MG63 (cell line): ENCODE results near the gene ZNF888. TPM values are rescaled to one million over a fixed set of nuclear protein-coding genes. Genes with fewer than 3 reads are reported as not detected.
"Not testable (repeated sequence)": the region's sequence is repeated elsewhere in the genome, so short reads cannot be mapped to it uniquely, and the experiment has no call there.

Experiments used
- DNase-seq: peaks from one replicate; pipeline ENCODE4 v3.0.0-alpha.2; 2020
- H3K27me3 ChIP-seq: fragments of 250-450 bp; sonication (Bioruptor Pico); 2 replicates; pipeline ENCODE4 v1.5.1; 2020; ENCODE audit warnings: mild to moderate bottlenecking, moderate library complexity
- H3K36me3 ChIP-seq: fragments of 250-450 bp; sonication (Bioruptor Pico); 2 replicates; pipeline ENCODE4 v1.5.1; 2020; ENCODE audit warnings: mild to moderate bottlenecking, moderate library complexity
- H3K4me3 ChIP-seq: fragments of 250-450 bp; sonication (Bioruptor Pico); 2 replicates; pipeline ENCODE4 v1.5.1; 2020; ENCODE audit warnings: mild to moderate bottlenecking, moderate library complexity
- H3K9me3 ChIP-seq: fragments of 250-450 bp; sonication (Bioruptor Pico); 2 replicates; pipeline ENCODE4 v1.5.1; 2020; ENCODE audit warnings: mild to moderate bottlenecking, moderate library complexity
- total RNA-seq: library from RNA; depleted of rRNA; stranded (reverse); fragments of >200 nt; shearing (Covaris generic); gene quantifications from 2 replicates; pipeline ENCODE4 v1.2.3, GENCODE V29; 2014; ENCODE audit warnings: low replicate concordance; rRNA removed

ZNF888 gene
- total RNA-seq: 1.5 and 2.3 TPM in 2 replicates

DNA sequence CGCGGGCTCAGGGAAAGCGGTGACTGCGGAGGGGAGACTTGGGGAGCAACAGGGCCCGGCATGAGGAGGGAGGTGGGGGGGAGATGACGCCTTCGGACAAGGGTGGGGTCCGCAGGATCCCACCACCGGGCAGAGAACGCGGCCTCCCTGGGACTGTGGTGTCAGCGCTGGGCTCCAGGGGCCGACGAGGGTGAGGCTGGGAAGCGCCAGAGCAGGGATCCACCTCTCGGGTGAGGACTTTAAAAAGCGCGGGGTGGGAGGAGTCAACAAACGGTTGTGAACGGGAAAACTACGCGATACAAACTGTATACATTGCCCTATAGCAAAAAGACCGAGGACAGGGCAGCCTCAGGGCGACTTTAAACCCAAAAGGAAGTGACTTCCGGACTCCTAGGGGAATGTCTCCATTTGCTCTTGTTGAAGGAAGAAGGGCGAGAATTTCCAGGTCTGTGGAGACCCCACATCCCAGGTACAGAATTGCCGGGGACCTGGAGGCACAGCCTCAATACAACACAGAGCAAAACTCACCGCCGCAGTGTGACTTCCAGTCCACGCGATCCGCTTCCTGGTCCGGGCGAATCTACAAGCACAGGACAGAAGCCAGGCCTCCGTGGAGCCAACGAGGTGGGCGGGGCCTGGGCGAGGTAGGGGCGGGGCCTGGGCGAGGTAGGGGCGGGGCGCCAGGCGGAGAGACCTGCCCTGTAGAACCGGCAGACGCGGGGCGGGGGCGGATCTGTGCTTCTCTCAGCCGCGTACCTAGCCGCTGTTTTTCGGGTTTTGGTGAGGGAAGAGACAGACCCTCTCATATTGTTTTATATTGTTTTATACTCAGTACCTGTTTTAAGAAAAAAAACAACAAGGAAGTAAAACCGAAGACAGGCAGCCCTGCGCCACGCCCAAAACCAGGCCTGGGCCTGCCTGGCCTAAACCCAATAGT is at the start of gene ZNF888:
TSS of gene ZNF888 (minus strand) at position 588 of the 937 bp plus-strand sequence. CDS start 5,555 bp downstream, outside the sequence.
- no peaks in the 10 kb centered on the region for H3K36me3 ChIP-seq
- H3K27me3 ChIP-seq: no peaks in the 10 kb centered on the region
- no peaks in the 10 kb centered on the region for H3K9me3 ChIP-seq
- peak; percentile 75 for DNase-seq
- peak within 1 kb of the TSS; percentile 68 for H3K4me3 ChIP-seq

DNA sequence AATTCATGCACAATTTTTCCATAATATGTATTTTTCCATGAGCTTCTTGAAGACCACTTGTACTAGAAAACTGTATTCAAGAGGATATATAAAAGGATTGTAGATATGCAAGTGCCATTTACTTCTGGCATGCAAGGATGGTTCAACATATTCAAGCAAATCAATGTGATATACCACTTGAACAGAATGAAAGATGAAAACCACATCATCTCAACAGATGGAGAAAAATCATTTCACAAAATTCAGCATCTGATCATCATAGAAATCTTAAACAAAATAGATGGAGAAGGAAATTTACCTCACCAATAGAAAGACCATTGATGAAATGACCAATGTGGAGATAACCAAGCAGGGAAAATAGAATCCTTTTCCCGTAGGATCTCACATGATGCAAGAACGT is 44.5 kb upstream of the ZNF888 start:
- Histone ChIP-seq H3K36me3 (no peaks in the 10 kb centered on the region), H3K4me3 (no peak overlapping the region)

GRCh38 chr19:52963247-52963618 is 40.0 kb upstream of the ZNF888 start:
- DNase-seq: no peak
- no peaks in the 10 kb centered on the region for H3K36me3 ChIP-seq
- no peaks in the 10 kb centered on the region for H3K27me3 ChIP-seq
- H3K9me3 ChIP-seq: peaks cover 4% of the 10 kb centered on the region; the same call in 1 of the 2 replicates
- peak overlapping the region; percentile 55 for H3K4me3 ChIP-seq

More for the DNA sequence above, 44.5 kb upstream of the ZNF888 start:
- no peak for DNase-seq
- Histone ChIP-seq H3K9me3 (peaks cover 9% of the 10 kb centered on the region), H3K27me3 (no peaks in the 10 kb centered on the region)

DNA sequence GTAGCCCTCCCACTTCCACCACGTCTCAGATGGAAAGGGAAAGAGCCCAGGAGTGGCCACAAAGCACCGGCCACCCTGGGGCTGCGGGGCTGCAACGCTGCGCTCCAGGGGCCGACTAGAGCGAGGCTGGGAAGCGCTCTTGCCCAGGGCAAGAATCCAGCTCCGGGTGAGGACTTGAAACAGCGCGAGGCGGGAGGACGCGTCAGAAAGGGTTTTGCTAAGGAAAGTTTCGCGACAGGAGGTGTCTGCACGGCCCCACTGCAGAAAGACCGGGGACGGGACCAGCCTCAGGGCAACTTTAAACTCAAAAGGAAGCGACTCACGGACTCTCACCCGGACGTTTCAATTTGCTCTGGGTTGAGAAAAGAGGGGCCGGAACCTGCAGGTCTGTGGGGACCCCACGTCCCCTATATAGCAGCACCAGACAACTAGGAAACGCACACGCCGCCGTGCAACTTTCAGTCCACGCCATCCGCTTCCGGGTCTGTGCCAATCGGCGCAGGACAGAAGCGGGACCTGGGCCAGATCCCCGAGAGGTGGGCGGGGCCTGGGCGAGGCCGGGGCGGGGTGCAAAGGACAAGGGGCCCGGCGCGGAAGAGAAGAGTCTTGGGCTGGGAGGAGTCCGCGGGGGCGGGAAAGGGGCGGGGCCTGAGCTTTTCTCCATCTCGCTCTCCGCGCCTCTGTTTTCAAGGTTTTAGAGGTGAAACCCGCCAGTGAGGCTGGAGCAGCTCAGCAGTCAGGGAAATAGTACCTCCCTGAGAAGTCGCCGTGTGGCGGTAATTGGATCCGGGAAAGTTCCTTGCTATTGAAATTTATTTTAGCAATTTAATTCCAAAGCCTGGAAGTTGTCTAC is 39.4 kb upstream of the ZNF888 start, which contains the start of gene ZNF816:
TSS of gene ZNF816 (minus strand) at position 488 of the 853 bp plus-strand sequence. CDS start 6,792 bp downstream, outside the sequence.
- peak; percentile 93 for DNase-seq
- Histone ChIP-seq H3K27me3 (no peaks in the 10 kb centered on the region), H3K4me3 (peak within 1 kb of the TSS; percentile 55), H3K36me3 (no peaks in the 10 kb centered on the region), H3K9me3 (peaks cover 5% of the 10 kb centered on the region; the same call in 1 of the 2 replicates)

- H3K4me3 ChIP-seq: peak overlapping the region; percentile 55
- DNase-seq: no peak
- H3K9me3 ChIP-seq: peaks cover 10% of the 10 kb centered on the region; the same call in 1 of the 2 replicates
These were observed 38.8 kb upstream of the ZNF888 start for GRCh38 chr19:52961981-52962380.

DNA sequence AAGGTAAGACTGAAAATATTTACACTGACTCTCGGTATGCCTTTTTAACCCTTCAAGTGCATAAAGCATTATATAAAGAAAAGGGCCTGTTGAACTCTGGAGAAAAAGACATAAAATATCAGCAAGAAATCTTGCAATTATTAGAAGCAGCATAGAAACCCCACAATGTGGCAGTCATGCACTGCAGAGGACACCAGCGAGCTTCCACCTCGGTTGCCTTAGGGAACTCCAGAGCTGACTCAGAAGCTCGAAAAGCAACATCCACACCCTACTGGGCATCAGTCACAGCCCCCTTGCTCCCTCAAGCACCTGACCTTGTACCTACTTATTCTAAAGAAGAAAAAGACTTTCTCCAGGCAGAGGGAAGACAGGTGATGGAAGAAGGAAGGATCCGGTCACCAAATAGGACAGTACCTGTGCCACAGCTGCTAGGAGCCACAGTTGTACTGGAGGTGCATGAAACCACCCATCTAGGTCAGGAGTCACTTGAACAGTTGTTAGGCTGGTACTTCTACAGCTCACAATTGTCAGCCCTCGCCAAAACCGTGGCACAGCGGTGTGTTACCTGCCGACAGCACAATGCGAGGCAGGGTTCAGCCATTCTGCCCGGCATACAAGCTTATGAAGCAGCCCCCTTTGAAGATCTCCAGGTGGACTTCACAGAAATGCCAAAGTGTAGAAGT is 36.5 kb upstream of the ZNF888 start:
- H3K9me3 ChIP-seq: peaks cover 17% of the 10 kb centered on the region; the same call in 1 of the 2 replicates
- no peak overlapping the region for H3K4me3 ChIP-seq
- DNase-seq: no peak
- no peaks in the 10 kb centered on the region for H3K27me3 ChIP-seq
- H3K36me3 ChIP-seq: no peaks in the 10 kb centered on the region

More at GRCh38 chr19:52961981-52962380, 38.8 kb upstream of the ZNF888 start:
- Histone ChIP-seq H3K36me3 (no peaks in the 10 kb centered on the region), H3K27me3 (no peaks in the 10 kb centered on the region)

- no peak for DNase-seq
- Histone ChIP-seq H3K27me3 (no peaks in the 10 kb centered on the region), H3K36me3 (peaks cover 2% of the 10 kb centered on the region; the same call in 1 of the 2 replicates), H3K4me3 (no peak overlapping the region), H3K9me3 (peaks cover 17% of the 10 kb centered on the region; the same call in 1 of the 2 replicates)
These were observed 34.4 kb upstream of the ZNF888 start for GRCh38 chr19:52957591-52957990.

- Histone ChIP-seq H3K36me3 (peaks cover 2% of the 10 kb centered on the region; the same call in 1 of the 2 replicates), H3K27me3 (no peaks in the 10 kb centered on the region), H3K9me3 (peaks cover 17% of the 10 kb centered on the region; the same call in 1 of the 2 replicates), H3K4me3 (no peak overlapping the region)
- no peak for DNase-seq
These were observed 33.7 kb upstream of the ZNF888 start for GRCh38 chr19:52956917-52957316.

- DNase-seq: no peak
- H3K9me3 ChIP-seq: peaks cover 19% of the 10 kb centered on the region
These were observed 26.2 kb upstream of the ZNF888 start for GRCh38 chr19:52949422-52949821.

GRCh38 chr19:52948025-52948770 is 25.0 kb upstream of the ZNF888 start:
- Histone ChIP-seq H3K36me3 (peaks cover 4% of the 10 kb centered on the region; the same call in 1 of the 2 replicates), H3K4me3 (no peak overlapping the region), H3K9me3 (peaks cover 19% of the 10 kb centered on the region), H3K27me3 (no peaks in the 10 kb centered on the region)
- no peak for DNase-seq

More at GRCh38 chr19:52949422-52949821, 26.2 kb upstream of the ZNF888 start:
- no peak overlapping the region for H3K4me3 ChIP-seq
- H3K36me3 ChIP-seq: peaks cover 4% of the 10 kb centered on the region; the same call in 1 of the 2 replicates
- no peaks in the 10 kb centered on the region for H3K27me3 ChIP-seq

DNA sequence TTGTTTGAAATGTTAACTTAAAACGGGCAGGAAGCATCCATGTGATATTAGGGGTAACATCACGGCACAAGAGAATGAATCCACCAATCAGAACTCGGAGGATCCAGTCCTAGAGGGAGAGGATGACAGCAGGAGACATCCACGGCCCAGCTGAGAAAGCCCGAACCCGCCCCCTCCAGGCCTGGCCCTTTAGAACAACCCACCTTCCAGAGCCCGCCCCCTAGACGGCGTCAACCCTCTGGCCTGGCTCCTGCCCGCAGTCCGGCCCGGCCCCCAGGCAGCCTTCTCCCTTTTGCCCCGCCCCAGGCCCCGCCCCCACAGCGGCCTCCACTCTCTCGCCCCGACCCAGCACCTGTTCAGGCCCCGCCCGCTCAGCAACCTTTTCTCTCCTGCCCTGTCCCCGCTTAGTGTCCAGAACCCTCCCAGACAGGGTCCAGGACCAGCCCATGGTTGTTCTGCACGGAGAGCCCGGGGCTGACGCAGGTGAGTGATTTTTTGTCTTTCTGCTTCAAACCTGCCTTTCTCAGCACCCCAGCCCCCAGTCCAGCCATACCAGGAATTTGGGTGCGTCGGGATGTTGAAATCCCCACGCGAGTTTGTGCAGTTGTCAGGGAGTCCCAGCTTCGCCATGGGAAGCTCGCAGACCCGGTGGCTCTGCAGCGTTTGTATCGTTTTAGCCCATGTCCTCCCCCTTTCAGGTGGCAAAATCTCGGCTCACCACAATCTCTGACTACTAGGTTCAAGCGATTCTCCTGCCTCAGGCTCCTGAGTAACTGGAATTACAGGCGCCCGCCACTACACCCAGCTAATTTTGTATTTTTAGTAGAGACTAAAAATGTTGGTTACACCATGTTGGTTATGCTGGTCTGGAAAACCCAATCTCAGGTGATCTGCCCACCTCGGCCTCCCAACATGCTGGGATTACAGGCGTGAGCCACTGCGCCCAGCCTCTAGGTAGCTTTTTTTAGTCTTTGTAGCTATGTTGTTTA is 23.4 kb upstream of the ZNF888 start:
- Histone ChIP-seq H3K9me3 (peaks cover 19% of the 10 kb centered on the region), H3K4me3 (no peak overlapping the region), H3K36me3 (0 out of 2 replicates have a peak, but pooled peaks cover 2% of the 10 kb centered on the region), H3K27me3 (no peaks in the 10 kb centered on the region)
- DNase-seq: no peak

DNA sequence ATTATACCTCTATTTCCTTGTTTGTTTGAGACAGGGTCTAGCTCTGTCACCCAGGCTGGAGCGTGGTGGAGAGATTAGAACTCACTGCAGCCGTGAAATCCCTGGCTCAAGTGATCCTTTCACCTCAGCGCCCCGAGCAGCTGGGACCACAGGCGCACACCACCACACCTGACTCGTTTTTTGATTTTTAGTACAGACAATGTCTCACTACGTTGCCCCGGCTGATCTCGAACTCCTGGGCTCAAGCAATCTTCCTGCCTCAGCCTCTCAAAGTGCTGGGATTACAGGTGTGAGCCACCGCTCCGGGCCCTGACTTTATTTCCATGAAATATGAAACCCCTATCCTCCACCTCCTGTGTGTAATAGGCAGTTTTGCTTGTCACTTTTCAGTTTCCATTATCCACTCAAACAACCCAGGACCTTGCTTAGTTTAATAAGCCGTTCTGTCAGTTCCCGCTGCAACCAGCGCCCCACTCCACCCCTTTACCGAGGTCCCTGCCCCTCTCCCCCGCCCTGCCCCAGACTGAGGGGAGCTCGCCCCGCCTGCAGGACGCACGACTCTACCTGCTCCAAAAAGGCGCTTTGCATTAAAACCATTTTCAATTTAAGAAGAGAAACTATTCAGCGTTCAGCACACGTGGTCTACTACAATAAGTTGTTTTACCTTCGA is 22.6 kb upstream of the ZNF888 start:
- Histone ChIP-seq H3K4me3 (no peak overlapping the region), H3K9me3 (peaks cover 19% of the 10 kb centered on the region), H3K27me3 (no peaks in the 10 kb centered on the region), H3K36me3 (no peaks in the 10 kb centered on the region)
- no peak for DNase-seq

DNA sequence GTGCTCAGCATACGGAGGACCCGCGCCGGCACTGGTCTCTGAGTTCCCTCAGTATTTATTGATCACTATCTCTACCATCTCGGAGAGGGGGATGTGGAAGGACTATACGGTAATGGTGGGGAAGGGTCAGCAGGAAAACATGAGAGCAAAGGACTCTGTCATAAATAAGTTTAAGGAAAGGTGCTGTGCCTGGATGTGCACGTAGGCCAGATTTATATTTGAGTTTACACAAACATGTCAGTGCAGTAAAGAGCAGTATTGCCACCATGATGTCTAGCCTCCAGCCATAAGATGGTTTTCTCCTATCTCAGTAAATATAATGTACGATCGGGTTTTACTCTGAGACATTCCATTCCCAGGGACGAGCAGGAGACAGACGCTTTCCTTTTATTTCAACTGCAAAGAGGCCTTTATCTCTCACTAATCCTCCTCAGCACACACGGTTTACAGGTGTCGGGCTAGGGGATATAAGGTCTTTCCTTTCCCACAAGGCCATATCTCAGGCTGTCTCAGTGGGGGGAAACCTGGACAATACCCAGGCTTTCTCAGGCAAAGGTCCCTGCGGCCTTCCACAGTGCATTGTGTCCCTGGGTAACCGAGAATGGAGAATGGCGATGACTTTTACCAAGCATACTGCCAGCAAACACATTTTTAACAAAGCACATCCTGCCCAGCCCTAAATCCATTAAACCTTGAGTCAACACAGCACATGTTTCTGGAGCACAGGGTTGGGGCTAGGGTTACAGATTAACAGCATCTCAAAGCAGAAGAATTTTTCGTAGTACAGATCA is 21.7 kb upstream of the ZNF888 start:
- not testable (repeated sequence) for H3K4me3 ChIP-seq, DNase-seq, H3K36me3 ChIP-seq, H3K27me3 ChIP-seq
- H3K9me3 ChIP-seq: peaks cover 19% of the 10 kb centered on the region
